Breast epithelium (tissue), 3 donors: Measurements from ENCODE around the gene NRAS.

ENCODE experiments used
- CTCF ChIP-seq, 3 donors: fragments of 450-650 bp; IDR thresholded peaks; one replicate each; pipeline ENCODE4 v1.5.1; 2016 to 2017; ENCODE audit warnings: antibody characterized with exemption in 3 of 3, mild to moderate bottlenecking in 3 of 3, moderate library complexity in 3 of 3
- POLR2A ChIP-seq: fragments of 450-650 bp; IDR thresholded peaks from one replicate; pipeline ENCODE4 v1.6.1; 2016; ENCODE audit warnings: antibody characterized with exemption, mild to moderate bottlenecking, moderate library complexity
- POLR2AphosphoS5 ChIP-seq, 3 donors: sonication (generic); formaldehyde crosslinking; IDR thresholded peaks; one replicate each; pipeline ENCODE4 v1.6.1; 2017; ENCODE audit warnings: antibody characterized with exemption in 3 of 3

- TF ChIP-seq CTCF (IDR thresholded peaks at IDR 0.05): no peak
- TF ChIP-seq POLR2A: no peak
- no peak for TF ChIP-seq POLR2AphosphoS5 (IDR thresholded peaks at IDR 0.05)
These were observed 49.6 kb downstream of the NRAS start for GRCh38 chr1:114666954-114667353.
